Hepatocyte (in vitro differentiated cells): ENCODE data around the gene PDE4D.

ENCODE experiments used
- CTCF ChIP-seq: fragments of 200-600 bp; sonication (generic); IDR thresholded peaks from 2 replicates; pipeline ENCODE4 v1.5.1; 2016; ENCODE audit warnings: antibody characterized with exemption, mild to moderate bottlenecking; ENCODE audit not compliant: poor library complexity
- EZH2phosphoT487 ChIP-seq: fragments of 200-600 bp; sonication (generic); IDR thresholded peaks from one replicate; pipeline ENCODE4 v1.6.1; 2018; ENCODE audit warnings: antibody characterized with exemption, mild to moderate bottlenecking, low read depth, moderate library complexity; ENCODE audit not compliant: unreplicated experiment, severe bottlenecking

- TF ChIP-seq CTCF, result no peak
- no peak for TF ChIP-seq EZH2phosphoT487
Measured at GRCh38 chr5:59709846-59710245, 183.7 kb downstream of the PDE4D start.
